GM10248 (cell line): ENCODE measurements around the gene OGFR.

Experiments used
- CTCF ChIA-PET: fragments of 300-600 bp; sonication (Branson Sonifier 250); formaldehyde crosslinking; extraction: SDS; loops from one replicate; lab custom pipeline; 2021; ENCODE audit warnings: antibody characterized with exemption; lab: Yijun Ruan, JAX
- POLR2A ChIA-PET: fragments of 350-650 bp; sonication (Branson Sonifier 250); formaldehyde crosslinking; extraction: SDS; loops from one replicate; lab custom pipeline; 2020; ENCODE audit warnings: antibody characterized with exemption; lab: Yijun Ruan, JAX
- DNase-seq: peaks from one replicate; pipeline ENCODE4 v3.0.0; 2012; ENCODE audit errors: extremely low spot score
- CTCF ChIP-seq: IDR thresholded peaks from 2 replicates; pipeline ENCODE4 v1.5.1; 2012; ENCODE audit warnings: mild to moderate bottlenecking, low read depth; ENCODE audit errors: extremely low read depth, missing control alignments, control extremely low read depth

The OGFR gene

GRCh38 chr20:62796699-62797491, 7.7 kb upstream of the OGFR start:
- no peak for TF ChIP-seq CTCF
- DNase-seq = no peak
- POLR2A ChIA-PET = interaction anchor here (0.6 kb wide), 2 partner anchors 122 to 457 kb away, joined by 3 to 5 read pairs; no protein-coding TSS in a partner anchor
- CTCF ChIA-PET = interaction anchor here (1.0 to 2.4 kb wide), 3 partner anchors 12 to 414 kb away, joined by 3 to 24 read pairs (median 5); no protein-coding TSS in a partner anchor

DNA sequence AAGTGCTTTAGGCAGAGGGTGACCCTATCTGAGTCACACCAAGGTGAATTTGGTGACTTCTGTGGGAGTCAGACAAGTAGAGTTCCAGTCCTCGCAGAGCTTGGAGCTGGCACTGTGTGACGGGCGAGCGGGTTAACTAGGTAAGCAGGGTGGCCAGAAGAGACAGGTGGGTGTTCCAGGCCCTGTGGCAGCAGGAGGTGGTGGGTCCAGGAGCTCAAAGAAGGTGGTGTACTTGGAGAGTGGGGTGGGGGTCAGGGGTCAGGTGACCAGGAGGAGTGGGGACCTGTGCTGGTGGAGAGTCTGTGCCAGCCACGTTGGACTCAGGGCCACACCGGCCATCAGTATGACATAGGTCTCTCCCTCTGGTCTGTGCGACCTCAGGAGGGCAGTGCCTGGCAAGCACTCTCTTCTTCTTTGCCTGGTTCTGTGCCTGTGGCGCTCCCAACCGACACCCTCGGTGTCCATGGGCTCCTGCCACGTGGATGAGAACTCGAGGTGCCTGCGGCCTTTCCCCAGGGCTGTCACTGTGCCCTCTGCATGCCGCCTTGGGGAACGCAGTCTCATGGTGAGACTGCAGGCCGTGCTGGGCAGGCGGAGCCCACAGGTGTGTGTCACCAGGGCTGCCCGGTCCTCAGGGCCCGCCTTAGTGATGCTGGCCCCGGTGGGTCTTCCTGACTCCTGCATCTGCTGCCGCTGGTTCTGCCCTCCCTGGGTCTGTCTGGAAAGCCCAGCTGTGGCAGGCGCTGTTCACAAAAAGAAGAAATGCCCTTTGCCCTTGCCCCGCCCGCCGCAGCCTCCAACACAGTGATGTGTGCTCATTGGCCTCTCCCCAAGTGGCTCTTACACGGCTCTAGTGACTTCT, 6.7 kb upstream of the OGFR start:
- TF ChIP-seq CTCF = no peak
- CTCF ChIA-PET = interaction anchor here (2.4 kb wide), 1 partner anchor 10 kb away, joined by 24 read pairs; no protein-coding TSS in a partner anchor
- POLR2A ChIA-PET = no interaction called here
- DNase-seq = no peak

DNA sequence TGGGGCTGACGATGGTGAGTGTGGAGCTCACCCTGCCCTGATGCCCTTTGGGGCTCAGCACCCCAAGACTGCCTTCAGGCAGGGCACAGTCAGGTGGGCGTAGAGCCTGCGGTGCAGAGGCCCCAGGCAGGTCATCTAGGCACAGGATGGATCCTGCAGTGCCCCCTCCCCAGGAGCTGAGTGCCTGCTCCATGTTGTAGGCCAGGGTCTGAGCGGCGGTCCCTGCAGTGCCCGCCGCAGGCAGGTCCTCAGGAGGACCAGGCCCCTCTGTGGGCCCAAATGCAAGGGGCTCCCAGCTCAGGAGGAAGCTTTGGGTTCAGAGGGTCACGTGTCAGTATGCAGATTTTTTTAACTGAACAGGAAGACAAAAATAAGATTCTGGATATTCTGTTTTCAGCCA, 5.6 kb upstream of the OGFR start:
- DNase-seq = no peak
- POLR2A ChIA-PET = no interaction called here
- CTCF ChIA-PET = interaction anchor here (1.0 kb wide), 1 partner anchor 9 kb away, joined by 3 read pairs; no protein-coding TSS in a partner anchor
- TF ChIP-seq CTCF = no peak

DNA sequence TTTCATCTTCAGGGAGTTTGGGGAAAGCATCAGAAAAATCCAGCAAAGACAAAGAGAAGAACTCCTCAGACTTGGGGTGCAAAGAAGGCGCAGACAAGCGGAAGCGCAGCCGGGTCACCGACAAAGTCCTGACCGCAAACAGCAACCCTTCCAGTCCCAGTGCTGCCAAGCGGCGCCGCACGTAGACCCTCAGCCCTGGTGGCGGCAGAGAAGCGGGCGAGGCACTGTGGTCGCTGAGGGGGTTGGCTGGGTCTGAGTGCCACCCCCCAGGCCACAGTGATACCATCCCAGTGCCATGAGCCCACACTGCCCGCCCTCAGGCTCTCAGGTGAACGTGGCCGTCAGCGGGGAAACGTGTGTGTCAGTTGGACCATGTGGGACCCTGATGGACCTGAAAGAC, 5.2 kb upstream of the OGFR start:
- ChIA-PET POLR2A (no interaction called here), CTCF (interaction anchor here (1.0 kb wide), 1 partner anchor 9 kb away, joined by 3 read pairs; no protein-coding TSS in a partner anchor)
- no peak for DNase-seq
- TF ChIP-seq CTCF = no peak

GRCh38 chr20:62799873-62800272, 4.8 kb upstream of the OGFR start:
- ChIA-PET CTCF (interaction anchor here (1.0 kb wide), 1 partner anchor 8 kb away, joined by 3 read pairs; no protein-coding TSS in a partner anchor), POLR2A (no interaction called here)
- no peak for TF ChIP-seq CTCF
- DNase-seq = no peak
